ENCODE data around the gene OCA2. TPM values are rescaled to one million over a fixed set of nuclear protein-coding genes. Genes with fewer than 3 reads are reported as not detected.

OCA2 gene
- total and polyA plus RNA-seq, 7 donors: 0.36 to 0.41 TPM; not detected in 5

DNA sequence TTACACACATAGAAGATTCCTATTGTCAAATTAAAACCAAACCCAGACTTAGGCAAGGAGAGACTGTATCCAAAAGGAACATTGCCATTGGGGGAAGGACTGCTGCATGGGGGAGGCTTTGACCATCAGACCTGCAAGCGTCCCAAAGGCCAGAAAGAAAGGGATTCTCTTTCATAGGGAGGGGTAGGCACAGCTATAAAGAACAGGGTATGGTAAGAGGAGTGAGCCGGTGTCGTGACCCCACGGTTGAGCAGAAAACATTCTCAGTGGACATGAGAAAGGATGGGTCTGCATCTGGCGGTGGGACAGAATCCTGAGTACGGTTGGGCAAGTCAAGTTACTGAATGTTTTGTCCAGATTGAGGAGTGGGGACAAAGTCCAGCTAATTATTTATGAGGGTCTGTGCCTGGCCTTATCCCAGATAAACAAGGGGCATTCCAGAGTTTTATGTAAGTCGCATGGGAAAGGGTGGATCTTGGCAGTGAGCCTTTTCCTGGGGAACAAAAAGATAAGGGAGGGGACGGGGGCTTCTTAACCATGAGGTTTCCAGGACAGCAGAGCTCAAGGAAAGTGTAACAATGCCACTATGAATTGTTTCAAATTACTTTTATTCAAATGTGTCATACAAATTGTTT lies 357.8 kb downstream of the OCA2 start:
- intact Hi-C loops (cut with DNase I): no loop called here
- no peaks in the 10 kb centered on the region for H3K4me1 ChIP-seq
- H3K36me3 ChIP-seq: no peaks in the 10 kb centered on the region
- no peaks in the 10 kb centered on the region for H3K9me3 ChIP-seq
- H3K4me3 ChIP-seq: no peak overlapping the region
- WGBS, 2 donors: 70 to 75% methylated on average over 8 of the region's 8 CpGs
- H3K27me3 ChIP-seq: no peaks in the 10 kb centered on the region
- H3K27ac ChIP-seq: no peak overlapping the region
- TF ChIP-seq POLR2AphosphoS5 (IDR thresholded peaks at IDR 0.05) (no peak), EP300 (IDR thresholded peaks at IDR 0.05) (no peak)
- TF ChIP-seq, protein P1, sequence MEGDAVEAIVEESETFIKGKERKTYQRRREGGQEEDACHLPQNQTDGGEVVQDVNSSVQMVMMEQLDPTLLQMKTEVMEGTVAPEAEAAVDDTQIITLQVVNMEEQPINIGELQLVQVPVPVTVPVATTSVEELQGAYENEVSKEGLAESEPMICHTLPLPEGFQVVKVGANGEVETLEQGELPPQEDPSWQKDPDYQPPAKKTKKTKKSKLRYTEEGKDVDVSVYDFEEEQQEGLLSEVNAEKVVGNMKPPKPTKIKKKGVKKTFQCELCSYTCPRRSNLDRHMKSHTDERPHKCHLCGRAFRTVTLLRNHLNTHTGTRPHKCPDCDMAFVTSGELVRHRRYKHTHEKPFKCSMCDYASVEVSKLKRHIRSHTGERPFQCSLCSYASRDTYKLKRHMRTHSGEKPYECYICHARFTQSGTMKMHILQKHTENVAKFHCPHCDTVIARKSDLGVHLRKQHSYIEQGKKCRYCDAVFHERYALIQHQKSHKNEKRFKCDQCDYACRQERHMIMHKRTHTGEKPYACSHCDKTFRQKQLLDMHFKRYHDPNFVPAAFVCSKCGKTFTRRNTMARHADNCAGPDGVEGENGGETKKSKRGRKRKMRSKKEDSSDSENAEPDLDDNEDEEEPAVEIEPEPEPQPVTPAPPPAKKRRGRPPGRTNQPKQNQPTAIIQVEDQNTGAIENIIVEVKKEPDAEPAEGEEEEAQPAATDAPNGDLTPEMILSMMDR (IDR thresholded peaks at IDR 0.05): no peak
- no peak for DNase-seq

DNA sequence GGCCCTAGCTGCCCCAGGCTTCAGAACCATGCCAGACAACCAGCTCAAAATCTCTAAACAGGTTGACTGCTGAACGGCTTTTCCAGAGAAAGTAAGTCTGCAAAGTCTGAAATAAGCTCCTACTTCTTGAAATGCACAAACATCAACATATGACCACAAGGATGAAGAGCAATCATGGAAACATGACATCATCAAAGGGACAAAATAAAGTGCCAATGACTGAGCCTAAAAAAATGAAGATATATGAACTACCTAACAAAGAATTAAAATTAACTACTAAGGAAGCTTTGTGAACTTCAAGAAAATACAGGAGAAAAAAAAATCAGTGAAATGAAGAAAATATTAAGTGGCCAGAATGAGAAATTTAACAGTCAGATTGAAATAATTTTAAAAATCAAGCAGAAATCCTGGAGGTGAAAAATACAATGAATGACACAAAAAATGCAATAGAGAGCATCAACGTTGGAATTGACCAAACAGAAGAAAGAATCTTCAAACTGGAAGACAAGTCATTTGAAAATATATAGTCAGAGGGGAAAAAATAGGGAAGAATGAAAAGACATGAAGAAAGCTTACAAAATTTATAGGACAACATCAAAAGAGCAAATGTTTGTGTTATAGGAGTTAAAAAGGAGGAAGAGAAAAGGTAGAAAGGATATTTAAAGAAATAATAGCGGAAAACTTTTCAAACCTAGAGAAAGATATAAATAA lies 364.2 kb downstream of the OCA2 start:
- DNase-seq: no peak
- TF ChIP-seq POLR2AphosphoS5 (IDR thresholded peaks at IDR 0.05) (no peak), POLR2A (IDR thresholded peaks at IDR 0.05) (no peak), EP300 (IDR thresholded peaks at IDR 0.05) (no peak)
- TF ChIP-seq, protein P1 (IDR thresholded peaks at IDR 0.05): no peak
- Histone ChIP-seq H3K36me3 (no peaks in the 10 kb centered on the region), H3K4me1 (no peaks in the 10 kb centered on the region), H3K9me3 (peaks cover 4 to 10% (median 6%) of the 10 kb centered on the region in 4 donors), H3K4me3 (no peak overlapping the region), H3K27me3 (no peaks in the 10 kb centered on the region), H3K27ac (no peak overlapping the region)
- intact Hi-C loops (cut with DNase I): no loop called here
- WGBS, 2 donors: 76 to 83% methylated on average over 3 of the region's 3 CpGs

DNA sequence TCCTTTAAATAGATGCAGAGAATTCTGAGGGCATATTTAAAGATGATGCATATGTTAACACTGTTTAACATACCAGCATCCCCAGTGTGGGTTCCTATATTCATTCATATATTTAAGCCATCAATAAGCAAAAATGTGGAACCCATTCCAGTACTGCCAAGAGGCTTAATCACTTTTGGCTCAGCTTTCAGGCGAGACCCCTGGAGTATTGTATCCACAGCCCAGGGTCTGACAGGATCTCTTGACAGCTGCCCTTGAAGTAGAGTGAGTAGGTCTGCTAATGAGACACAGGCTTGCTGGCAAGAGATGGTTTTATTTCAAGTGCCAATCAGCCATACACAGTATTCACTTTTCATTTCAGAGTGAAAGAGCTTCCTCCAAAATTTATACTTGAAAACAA lies 367.3 kb downstream of the OCA2 start:
- intact Hi-C loops (cut with DNase I): no loop called here
- DNase-seq: no peak
- H3K9me3 ChIP-seq: peaks cover 4 to 10% (median 6%) of the 10 kb centered on the region in 4 donors
- 69 to 78% methylated on average over 1 of the region's 1 CpG for WGBS, 2 donors
- H3K4me3 ChIP-seq: no peak overlapping the region
- no peak overlapping the region for H3K27ac ChIP-seq
- H3K36me3 ChIP-seq: no peaks in the 10 kb centered on the region
- TF ChIP-seq POLR2A (IDR thresholded peaks at IDR 0.05) (no peak), EP300 (IDR thresholded peaks at IDR 0.05) (no peak), POLR2AphosphoS5 (IDR thresholded peaks at IDR 0.05) (no peak)
- H3K27me3 ChIP-seq: no peaks in the 10 kb centered on the region
- H3K4me1 ChIP-seq: no peaks in the 10 kb centered on the region

DNA sequence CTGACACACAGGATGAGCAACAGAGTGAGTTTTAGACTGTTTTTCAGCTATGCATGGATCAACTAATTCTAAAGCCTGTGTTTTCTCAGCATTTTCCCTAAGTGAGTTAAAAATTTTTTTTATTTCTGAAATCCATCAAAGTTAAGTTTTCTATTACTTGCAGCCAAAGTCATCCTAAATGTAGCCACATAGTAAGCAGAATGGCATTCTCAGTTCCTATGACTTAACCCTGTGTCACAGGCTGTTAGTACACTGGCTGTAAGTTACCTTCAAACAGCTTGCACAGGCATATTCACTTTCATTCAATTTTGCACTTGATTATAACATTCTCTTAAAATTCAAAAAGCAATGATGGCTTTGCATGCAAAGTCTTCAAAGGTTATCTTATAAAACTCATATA lies 368.2 kb downstream of the OCA2 start:
- Histone ChIP-seq H3K4me3 (no peak overlapping the region), H3K9me3 (peaks cover 4 to 7% (median 5%) of the 10 kb centered on the region in 4 donors), H3K27ac (no peak overlapping the region), H3K27me3 (no peaks in the 10 kb centered on the region), H3K4me1 (no peaks in the 10 kb centered on the region), H3K36me3 (no peaks in the 10 kb centered on the region)
- intact Hi-C loops (cut with DNase I): no loop called here
- TF ChIP-seq, protein P1 (IDR thresholded peaks at IDR 0.05): no peak
- TF ChIP-seq POLR2AphosphoS5 (IDR thresholded peaks at IDR 0.05) (no peak), EP300 (IDR thresholded peaks at IDR 0.05) (no peak), POLR2A (IDR thresholded peaks at IDR 0.05) (no peak)
- no peak for DNase-seq

DNA sequence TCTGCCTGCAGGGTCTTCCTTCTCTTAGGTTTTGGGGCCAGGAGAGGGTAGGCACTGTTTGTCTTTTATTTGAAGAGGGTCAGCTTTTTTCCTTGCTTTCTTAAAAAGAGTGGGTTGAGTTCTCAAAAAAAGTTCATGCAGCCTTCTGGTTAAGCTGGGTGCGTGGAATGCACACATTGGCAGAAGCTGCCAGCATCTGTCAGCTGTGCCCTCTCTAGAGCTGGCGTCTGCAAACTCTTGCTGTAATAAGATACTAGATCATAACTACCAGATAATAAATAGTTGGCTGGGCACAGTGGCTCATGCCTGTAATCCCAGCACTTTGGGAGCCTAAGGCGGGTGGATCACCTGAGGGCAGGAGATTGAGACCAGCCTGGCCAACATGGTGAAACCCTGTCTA lies 373.4 kb downstream of the OCA2 start:
- Histone ChIP-seq H3K9me3 (no peaks in the 10 kb centered on the region), H3K36me3 (no peaks in the 10 kb centered on the region), H3K4me1 (no peaks in the 10 kb centered on the region), H3K27ac (no peak overlapping the region), H3K4me3 (no peak overlapping the region), H3K27me3 (no peaks in the 10 kb centered on the region)
- no peak for DNase-seq
- intact Hi-C loops (cut with DNase I): no loop called here
- 86% methylated on average over 3 of the region's 3 CpGs for WGBS, 2 donors
- TF ChIP-seq, protein P1 (IDR thresholded peaks at IDR 0.05): no peak
